Kidney glomerular epithelial cell (primary cell): ENCODE data around the gene PIP5KL1.

Experiments used
- DNase-seq: peaks from one replicate; lab custom pipeline; 2025; lab: John Stamatoyannopoulos, UW

PIP5KL1 gene

DNA sequence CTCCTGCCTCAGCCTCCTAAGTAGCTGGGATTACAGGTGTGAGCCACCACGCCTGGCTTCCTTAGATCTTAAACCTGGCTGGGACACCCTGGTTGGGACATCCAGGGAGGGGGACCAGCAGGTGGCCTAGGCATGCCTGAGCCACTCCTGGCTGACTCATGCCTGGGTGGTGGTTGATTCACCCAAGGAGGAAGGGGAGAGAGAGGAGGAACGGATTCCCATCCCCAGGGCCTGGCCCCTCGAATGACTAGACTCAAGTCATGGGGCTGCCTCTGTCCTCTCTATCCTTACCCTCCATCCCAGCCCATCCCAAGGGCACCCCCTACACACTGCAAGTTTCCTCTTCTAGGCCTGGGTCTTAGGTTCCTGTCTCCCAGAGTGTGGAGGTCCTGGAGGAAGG is 37.5 kb upstream of the PIP5KL1 start:
- peak; percentile 10 for DNase-seq

DNA sequence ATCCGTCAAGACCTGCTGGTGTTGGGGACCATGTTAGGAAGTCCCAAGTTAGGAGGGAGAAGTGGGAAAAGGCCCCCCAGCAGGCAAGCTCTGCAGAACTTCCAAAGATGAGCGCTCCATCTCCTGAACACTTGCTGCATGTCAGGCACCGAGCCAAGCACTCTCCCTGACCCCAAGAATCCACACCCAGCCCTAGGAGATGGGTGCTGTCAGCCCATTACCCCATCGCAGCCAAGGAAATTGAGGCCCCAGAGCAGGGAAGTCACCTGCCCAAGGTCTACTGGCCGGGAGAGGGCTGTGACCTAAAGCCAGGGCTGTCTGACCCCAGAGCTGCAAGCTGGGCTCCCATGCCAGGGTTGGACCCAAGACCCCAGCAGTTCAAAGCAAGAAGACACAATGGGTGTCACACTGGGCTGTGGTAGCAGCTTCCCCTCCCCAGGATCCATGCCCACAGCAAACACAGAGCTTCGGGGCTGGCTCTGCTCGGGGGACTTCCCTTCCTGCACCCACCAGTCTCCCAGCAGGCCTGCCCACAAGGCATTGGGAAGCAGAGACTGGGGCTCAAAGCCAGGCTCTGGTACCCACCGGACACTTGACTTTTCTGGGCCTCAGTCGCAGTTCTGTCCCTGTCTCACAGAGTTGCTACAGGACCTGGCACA is 36.7 kb upstream of the PIP5KL1 start:
- no peak for DNase-seq

DNA sequence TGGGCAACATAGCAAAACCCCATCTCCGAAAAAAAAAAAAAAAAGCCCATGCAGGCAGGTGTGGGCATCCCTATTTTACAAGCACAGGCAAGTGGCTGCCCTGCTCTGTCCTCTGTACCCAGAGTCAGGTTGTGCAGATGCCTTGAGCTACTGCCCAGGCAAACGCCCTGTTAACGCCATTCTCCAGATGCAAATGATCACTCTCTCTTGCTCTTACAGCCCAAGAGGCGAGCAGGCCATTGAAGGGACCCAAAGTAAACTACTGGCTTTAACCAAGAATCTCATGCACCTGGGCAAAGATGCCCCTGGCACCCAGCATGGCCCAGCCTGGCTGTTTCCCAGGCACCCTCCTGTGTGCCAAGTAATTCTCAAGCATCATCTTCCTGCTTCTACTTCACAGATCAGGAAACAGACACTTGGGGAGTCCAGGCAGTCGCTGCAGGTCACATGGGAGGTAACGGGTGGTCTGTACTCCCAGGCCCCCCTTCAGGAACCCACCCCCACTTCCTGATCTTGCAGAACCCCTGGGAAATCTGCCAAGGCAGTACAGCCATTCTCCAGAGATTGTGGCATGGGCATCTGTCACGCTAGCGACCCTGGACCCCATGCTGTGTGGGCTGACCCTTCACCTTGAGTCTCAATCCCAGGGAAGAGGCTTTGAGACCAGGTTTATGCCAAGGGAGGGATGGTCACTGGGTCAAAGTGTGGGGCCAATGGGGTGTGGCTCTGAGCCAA is 36.0 kb upstream of the PIP5KL1 start:
- DNase-seq: no peak

DNA sequence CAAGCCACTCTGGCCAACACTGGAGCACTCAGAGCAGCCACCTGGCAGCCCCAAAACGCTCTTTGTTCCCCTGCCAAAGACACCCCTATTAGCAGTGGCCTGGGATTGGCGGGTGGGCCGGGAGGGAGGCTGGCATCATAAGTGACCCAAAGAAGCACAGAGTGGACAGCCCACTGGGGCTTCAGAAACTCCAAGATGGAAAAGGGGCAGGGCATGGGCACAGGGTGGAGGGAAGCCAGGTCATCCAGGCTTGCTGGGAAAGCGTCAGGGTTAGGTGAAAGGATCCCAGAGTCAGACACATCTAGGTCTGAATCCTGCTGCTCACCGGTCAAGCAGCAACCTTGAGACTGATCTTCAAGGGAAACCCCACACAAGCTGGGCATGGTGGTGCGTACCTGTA is 35.4 kb upstream of the PIP5KL1 start:
- DNase-seq: no peak

DNA sequence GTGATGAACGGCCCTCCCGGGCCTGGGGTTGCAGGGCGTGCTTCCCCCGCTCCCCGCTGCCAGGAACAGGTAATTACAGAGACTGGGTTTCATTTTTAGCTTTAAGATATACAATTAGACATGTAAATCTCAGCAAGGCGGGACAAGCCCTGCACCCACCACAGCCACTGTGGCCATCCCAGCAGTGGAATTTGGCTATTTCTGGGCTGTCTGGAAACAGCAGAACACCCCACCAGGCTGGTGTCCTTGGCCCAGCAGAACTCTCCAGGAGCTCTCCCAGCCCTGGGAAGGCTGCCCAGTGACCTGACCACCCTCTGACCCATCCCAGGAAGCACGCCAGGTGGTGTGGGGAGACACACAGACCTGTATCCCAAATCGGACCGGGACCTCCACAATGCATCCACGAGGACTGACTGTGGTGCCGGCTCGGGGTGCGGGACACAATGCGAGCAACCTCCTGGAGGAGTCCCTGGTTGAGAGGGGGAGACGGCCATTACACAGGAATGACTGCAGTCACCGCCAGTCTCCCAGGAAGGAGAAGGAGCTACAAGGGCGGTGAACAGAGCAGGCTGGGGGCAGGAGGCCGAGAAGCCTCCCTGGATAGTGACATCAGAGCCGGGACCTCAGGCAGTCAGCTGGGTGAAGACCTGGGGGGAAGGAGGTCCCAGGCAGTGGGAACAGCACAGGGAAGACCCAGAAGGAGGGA is 32.9 kb upstream of the PIP5KL1 start:
- DNase-seq: no peak

DNA sequence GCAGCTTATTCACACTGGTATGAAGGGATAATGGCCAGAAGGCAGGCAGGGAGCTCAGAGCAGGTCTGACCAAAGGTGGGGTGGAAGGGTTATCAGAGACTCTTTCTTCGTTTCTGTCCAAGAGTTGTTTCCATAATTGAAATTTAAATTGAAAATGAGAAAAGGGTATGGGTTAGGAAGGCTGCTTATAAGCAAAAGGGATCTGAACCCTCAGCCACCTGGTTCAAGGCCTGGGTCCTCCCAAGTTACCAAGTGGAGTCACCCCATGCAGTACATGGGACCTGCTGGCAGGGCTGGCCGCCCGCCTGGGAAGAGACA is 32.4 kb upstream of the PIP5KL1 start:
- no peak for DNase-seq

DNA sequence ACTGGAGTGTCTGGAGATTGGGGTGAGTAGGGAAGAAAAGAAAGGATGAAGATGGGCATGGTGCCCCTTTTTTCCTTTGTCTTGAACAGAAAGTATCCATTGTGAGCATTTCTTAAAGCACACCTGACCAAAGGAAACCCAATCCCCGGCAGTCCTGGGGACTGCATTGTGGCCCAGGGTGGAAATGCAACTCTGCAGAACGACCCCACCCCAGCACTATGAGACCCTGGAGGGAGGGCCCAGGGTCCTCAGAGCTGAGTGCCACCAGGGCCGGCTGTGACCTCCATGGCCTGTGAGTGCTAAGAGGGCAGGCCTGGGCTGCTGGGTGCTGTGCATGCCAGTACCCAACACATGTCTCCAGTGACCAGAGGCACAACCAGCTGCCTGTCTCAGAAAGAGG is 31.7 kb upstream of the PIP5KL1 start:
- no peak for DNase-seq

DNA sequence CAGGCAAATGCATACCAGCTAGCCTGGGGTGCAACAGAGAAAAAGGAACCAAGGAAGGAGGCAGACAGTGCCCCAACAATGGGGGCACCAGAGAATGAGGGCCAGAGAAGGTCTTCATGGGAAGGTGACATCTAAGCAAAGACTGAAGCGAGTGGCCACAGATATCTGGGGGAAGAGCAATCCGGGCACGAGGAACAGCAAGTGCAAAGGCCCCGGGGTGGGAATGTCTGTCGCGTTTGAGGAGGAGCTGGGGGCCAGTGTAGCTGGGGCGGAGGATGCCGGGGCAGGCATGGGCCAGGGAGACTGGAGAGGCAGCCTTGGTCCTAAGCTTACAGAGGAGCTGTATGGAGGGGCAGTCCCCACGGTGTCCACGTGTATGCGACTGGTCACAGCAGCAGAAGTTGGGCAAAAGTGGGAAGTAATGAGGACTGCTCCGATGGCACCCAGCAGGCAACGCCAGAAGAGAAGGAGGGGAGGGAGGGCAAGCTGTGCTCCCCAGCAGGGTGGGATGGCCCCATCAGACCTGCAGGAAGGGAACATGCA is 31.1 kb upstream of the PIP5KL1 start:
- no peak for DNase-seq

DNA sequence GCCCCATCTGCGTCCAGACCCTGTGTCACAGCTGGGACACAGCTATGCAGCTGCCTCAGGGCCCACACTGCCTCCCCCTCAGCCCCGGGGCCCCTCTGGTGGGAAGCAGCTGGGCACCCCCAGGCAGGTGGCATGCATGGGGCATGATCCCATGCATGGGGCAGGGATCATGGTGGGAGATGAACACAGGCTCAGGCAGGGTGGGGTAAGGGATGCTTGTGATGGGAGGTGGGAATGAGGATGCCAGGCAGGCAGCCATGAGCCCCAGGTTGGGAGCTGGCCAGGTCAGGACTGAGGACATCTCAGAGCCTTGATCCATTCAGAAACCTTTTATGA is 30.5 kb upstream of the PIP5KL1 start:
- no peak for DNase-seq

DNA sequence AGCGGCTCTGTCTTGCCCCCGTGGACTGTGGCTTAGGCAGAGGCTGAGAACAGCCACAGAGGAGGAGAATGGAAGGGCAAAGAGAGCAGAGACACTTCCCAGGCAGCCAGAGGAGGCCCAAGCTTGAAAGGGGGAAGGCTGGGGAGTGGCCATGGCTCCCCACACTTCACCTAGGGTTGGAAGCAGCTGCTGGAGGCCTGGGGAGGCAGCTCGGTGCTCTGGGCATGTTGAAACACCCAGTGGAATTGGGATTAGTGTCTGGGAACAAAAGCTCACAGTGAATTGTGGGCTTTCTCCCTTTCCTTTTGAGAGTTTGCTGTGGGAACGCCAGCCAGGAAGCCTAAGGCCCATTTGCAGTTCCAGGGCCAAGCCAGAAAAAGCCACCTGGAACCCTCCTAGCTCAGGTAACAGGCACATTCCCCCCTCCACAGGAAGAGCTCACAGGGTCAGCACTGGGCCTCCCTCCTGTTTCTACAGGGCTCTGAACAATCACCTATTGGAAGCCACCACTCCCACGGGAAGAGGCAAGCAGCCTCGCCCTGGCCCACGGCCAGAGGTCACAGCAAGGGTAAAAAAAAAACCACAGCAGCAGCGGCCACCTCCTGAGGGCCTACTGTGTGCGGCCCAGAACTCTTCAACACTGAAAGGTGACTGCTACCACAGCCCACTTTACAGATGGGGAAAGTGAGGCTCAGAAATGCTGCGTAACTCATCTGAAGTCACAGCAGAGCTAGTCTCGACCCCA is 30.0 kb upstream of the PIP5KL1 start:
- DNase-seq: no peak

DNA sequence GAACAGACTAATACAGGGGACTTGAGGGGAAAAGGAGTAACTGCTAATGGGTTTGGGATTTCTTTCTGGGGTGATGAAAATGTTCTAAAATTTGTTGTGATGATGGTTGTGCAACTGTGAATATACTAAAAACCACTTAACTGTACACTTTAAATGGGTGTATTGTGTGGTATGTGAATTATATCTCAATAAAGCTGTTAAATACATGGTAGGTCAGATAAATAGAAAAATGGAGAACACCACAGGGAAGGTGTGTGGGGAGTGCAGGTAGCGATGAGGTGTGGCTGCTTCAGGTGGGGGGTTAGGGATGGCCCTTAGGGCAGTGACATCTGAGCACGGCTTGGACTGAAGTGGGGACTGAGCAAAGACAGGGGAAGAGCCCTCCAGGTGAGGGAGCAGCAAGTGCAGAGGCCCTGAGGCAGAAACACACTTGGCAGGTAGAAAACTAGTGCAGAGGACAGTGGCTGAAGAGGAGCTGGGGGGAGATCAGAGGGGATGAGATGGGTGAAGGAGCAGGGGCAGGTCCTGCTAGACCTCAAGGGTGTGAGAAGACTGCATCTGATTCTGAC is 29.3 kb upstream of the PIP5KL1 start:
- DNase-seq: no peak

DNA sequence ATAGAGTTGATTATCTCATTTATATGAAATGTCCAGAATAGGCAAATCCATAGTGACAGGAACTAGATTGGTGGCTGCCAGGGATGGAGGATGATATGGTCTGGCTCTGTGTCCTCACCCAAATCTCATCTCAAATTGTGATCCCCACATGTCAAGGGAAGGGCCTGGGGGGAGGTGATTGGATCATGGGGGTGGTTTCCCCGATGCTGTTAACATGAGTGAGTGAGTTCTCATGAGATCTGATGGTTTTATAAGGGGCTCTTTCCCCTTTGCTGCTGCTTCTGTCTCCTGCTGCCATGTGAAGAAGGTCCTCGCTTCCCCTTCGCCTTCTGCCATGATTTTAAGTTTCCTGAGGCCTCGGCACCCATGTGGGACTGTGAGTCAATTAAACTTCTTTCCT is 28.8 kb upstream of the PIP5KL1 start:
- DNase-seq: no peak

DNA sequence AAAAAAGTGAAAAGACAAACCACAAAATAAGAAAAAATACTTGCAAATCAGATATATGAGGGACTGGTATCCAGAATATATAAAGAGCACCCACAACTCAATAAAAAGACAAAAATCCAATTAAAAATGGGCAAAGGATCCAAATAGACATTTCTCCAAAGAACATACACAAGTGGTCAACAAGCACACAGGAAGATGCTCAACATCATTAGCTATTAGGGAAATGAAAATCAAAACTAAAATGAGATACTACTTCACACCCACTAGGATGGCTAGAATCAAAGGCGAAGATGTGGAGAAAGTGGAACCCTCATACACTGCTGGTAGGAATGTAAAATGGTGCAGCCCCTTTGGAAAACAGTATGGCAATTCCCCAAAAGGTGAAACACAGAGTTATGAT is 28.2 kb upstream of the PIP5KL1 start:
- no peak for DNase-seq

DNA sequence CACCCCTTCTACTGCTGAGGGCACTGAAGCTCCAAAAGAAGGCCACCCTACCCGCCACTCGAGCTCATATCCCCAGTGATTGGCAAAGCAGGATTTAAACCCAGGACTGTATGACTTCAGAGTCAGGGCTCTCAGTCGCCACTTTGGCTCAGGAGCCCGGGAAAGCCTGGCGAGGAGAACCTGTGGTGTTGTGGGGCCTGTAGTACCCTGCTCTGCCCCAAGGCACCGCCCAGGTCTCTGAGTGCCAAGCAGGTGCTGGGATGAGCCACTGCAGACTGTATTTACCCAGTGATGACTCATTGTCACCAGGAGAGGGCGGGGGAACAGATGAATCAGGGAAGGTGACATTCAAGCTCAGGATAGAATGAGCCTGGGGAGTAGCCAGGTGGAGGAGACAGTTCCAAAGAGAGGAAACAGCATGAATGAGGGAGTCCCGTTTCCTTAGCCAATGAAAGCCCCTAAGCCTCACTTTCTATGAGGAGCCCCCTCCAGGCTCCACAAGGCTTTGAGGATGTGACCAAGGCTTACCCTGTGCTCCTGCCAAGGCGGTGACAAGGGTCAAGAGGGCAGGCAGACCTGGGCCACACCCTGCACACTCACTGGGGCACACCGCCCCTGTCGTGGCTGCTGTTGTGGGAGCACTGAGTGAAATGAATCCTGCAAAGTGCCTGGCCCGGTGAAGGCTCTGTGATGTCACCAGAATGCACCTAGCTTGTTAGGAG is 24.9 kb upstream of the PIP5KL1 start:
- peak; percentile 22 for DNase-seq

DNA sequence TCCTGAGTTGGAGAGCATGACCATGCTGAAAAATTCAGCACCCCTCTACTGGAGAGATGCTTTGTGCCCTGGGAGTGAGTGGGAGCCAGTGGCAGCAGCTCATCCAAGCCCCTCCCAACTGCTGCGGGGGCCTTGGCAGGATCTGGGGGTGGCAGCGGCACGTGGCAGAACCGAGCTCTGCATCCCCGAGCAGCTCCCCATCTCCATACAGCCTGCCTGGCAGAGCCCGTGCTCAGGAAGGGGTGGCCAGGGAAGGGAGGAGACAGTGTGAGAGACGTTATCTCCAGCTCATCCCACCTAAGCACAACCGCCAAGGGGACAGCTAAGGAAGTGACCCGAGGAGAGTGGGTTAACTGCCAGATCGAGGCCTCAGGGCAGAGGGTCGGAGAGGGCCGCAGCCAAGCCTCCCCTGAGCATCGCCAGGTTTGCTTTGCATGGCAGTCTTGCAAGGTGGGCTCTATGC is 24.3 kb upstream of the PIP5KL1 start:
- no peak for DNase-seq

DNA sequence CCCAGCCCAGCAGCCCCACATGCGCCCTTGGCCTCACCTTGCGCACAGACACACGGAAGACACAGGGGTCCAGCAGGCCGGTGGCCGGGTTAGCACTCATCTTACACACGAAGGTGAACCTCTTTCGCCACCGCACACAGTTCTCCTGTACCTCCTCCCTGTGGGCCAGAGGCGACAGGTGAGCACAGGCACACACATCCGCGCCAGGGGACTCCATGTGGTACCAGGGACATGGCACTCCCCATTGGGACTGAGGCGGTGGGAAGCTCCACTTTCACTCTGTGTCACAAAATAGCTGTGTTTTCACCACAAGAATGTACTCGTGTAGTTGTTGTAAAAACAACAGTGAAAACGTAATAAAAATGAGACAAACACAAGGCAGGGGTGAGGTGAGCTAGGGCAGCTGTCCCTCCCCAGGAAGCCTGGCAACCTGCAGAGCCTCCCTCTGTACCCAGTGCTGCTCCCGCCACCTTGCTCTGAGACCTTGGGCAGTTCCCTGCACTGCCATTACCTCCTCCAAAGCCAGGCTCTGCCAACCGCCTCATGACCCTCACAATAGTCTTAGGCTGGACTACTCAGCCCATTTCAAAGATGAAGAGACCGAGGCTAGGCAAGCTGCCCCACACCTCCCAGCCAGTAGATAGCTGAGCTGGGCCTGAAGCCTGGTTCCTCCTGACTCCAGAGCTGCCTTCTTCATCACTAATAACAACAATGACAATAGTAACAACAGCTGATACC is 23.4 kb upstream of the PIP5KL1 start:
- DNase-seq: no peak

DNA sequence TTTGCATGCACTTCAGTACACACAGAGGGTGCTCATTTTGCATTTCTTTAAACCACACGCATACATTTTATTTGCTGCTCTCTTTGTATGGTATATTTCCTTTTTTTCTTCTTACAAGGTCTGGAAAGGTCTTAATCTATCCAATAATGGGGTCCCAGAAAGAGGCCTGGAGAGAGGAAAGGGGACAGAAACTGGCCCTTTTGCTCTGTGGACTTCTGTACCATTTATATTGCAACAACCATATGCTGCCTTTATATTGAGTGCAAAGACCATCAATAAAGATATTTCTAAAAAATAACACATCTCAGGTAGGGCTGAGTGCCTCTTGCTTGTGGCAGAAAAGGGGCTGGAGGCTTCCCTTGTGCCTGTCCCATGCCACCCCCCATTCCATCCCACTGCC is 22.6 kb upstream of the PIP5KL1 start:
- DNase-seq: no peak

DNA sequence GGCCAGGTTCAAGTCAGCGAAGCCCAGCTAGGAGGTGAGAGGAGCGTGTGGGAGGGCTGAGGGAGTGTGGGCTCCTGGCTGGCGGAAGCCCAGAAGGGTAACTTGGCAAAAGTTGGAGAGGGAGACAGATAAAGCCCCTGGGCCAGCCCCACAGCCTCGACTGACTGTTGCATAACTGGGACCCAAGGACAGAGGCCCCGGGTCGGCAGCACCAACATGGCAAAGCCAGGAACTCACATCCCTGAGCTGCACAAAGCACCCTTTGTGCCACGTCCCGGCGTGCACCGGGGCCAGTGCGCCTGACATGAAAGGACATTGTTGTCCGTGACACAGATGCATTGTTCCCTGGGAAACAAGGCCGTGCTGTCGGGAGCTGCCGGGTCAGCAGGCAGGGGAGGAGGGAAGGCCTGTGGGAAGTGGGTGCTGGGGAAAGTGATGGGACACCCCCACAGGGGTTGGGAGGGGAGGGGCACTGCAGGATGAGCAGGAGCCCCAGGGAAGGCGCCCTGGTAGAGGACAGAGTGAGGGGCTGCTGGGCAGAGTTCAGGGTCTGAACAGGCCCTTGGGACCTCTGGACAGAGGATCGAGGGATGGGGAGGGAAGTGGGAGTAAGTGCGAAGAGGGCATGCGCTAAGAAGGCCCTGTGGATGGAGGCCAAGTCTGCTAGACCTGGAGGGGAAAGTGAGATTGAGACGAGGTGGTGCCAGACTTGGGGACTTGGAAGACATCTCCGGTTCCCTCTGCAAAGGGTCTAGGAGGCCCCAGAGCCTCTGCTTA is 20.1 kb upstream of the PIP5KL1 start:
- no peak for DNase-seq

DNA sequence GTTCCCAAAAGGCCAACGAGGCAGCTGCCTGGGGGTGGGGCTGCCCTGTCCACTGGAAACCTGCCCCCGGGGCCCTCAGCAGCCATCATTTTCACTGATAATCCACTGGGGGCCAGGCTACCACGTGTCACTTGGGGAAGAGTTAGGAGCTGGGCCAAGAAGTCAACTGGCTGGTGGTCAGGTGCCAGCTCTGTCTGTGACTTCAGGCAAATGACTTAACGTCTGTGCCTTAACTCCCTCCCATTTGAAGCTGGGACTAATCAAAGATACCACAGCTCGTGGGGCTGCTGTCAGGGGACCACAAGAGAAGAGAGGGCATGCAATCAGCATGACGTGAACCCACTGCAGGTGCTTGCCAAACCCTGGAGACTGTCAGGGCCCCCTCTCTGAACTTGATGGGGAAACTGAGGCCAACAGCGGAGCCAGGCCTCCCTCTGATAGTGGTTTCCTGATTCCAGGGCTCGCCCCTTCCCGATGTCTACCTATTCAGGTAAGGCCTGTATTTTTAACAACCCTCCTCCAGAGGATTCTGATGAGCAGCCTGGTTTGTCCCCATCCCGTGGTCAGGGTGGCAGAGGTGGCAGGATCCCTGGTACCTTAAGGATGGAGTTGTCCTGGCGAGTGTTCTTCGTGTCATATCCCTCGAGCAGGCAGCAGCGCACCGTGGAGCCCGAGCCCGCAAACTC is 19.4 kb upstream of the PIP5KL1 start:
- no peak for DNase-seq
